A549 (cell line): Measurements from ENCODE around the gene MYO1D.

ENCODE experiments used
- CBX2 ChIP-seq: fragments of 200-600 bp; sonication (generic); IDR thresholded peaks from 2 replicates; pipeline ENCODE4 v1.6.1; 2016; ENCODE audit warnings: low read depth, mild to moderate bottlenecking, borderline replicate concordance
- CHD4 ChIP-seq: fragments of 200-600 bp; sonication (generic); IDR thresholded peaks from 2 replicates; pipeline ENCODE4 v1.6.1; 2016; ENCODE audit warnings: antibody characterized with exemption, mild to moderate bottlenecking, borderline replicate concordance
- EP300 ChIP-seq, 2 experiments: fragments of >200 bp; sonication (Bioruptor Twin); formaldehyde crosslinking; IDR thresholded peaks; 2 replicates in 1 of 2; 3 replicates in 1 of 2; pipeline ENCODE4 v1.6.1; 2016 to 2017
- FOXS1 ChIP-seq: fragments of 250-450 bp; sonication (Bioruptor Pico); IDR thresholded peaks from 2 replicates; pipeline ENCODE4 v1.5.0; 2020; ENCODE audit warnings: mild to moderate bottlenecking, moderate library complexity
- MAFK ChIP-seq: fragments of 450-650 bp; IDR thresholded peaks from 2 replicates; pipeline ENCODE4 v1.6.1; 2014; ENCODE audit not compliant: partially characterized antibody
- RCOR1 ChIP-seq: fragments of 150-350 bp; IDR thresholded peaks from 2 replicates; pipeline ENCODE4 v1.6.1; 2014; ENCODE audit warnings: antibody characterized with exemption, low read length, low read depth
- SREBF2 ChIP-seq: fragments of 450-650 bp; IDR thresholded peaks from 2 replicates; pipeline ENCODE4 v1.6.1; 2014; ENCODE audit warnings: mild to moderate bottlenecking, moderate library complexity
- TFCP2L1 ChIP-seq: fragments of 250-450 bp; sonication (Bioruptor Pico); IDR thresholded peaks from 2 replicates; pipeline ENCODE4 v1.5.0; 2021; ENCODE audit warnings: mild to moderate bottlenecking
- ZNF302 ChIP-seq: fragments of 250-450 bp; sonication (Bioruptor Pico); IDR thresholded peaks from 2 replicates; pipeline ENCODE4 v1.9.0; 2021; ENCODE audit warnings: inconsistent platforms, mild to moderate bottlenecking, moderate library complexity
- TF ChIP-seq, protein P1 (sequence below): fragments of >200 bp; sonication (Bioruptor Twin); formaldehyde crosslinking; IDR thresholded peaks from 3 replicates; pipeline ENCODE4 v1.5.1; 2016
- TF ChIP-seq, protein P2 (sequence below): IDR thresholded peaks from 2 replicates; pipeline ENCODE4 v1.6.1; 2012; ENCODE audit warnings: low read depth, borderline replicate concordance
- TF ChIP-seq, protein P3 (sequence below): IDR thresholded peaks from 2 replicates; pipeline ENCODE4 v1.6.1; 2012
- TF ChIP-seq, protein P4 (sequence below): fragments of >200 bp; sonication (Bioruptor Twin); formaldehyde crosslinking; IDR thresholded peaks from 3 replicates; pipeline ENCODE4 v1.6.1; 2016

DNA sequence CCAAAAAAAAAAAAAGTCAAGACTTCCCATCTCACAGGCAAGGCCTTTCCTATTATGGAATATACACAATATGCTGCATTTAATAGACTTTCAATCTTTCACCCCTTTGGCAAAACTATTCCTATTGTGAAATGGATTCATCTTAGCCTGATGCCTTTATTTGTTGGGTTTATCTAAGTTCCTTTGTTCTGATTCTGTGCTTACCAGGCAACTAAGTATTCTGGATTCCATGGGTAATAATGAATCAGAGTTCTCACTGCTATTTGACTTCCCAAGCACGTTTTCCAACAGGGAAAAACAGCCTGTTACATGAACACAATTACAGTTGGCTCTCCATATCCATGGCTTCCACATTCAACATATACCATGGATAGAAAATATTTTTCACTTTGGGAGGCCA is 135.5 kb downstream of the MYO1D start:
- TF ChIP-seq SREBF2 (no peak), ZNF302 (CRISPR knock-in tag) (no peak), MAFK (no peak), TFCP2L1 (CRISPR knock-in tag) (no peak), RCOR1 (no peak), FOXS1 (CRISPR knock-in tag) (no peak), CHD4 (no peak), CBX2 (no peak), EP300 (IDR thresholded peaks at IDR 0.05) (no peak)
- TF ChIP-seq, protein P1, sequence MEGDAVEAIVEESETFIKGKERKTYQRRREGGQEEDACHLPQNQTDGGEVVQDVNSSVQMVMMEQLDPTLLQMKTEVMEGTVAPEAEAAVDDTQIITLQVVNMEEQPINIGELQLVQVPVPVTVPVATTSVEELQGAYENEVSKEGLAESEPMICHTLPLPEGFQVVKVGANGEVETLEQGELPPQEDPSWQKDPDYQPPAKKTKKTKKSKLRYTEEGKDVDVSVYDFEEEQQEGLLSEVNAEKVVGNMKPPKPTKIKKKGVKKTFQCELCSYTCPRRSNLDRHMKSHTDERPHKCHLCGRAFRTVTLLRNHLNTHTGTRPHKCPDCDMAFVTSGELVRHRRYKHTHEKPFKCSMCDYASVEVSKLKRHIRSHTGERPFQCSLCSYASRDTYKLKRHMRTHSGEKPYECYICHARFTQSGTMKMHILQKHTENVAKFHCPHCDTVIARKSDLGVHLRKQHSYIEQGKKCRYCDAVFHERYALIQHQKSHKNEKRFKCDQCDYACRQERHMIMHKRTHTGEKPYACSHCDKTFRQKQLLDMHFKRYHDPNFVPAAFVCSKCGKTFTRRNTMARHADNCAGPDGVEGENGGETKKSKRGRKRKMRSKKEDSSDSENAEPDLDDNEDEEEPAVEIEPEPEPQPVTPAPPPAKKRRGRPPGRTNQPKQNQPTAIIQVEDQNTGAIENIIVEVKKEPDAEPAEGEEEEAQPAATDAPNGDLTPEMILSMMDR: no peak
- TF ChIP-seq, protein P2, sequence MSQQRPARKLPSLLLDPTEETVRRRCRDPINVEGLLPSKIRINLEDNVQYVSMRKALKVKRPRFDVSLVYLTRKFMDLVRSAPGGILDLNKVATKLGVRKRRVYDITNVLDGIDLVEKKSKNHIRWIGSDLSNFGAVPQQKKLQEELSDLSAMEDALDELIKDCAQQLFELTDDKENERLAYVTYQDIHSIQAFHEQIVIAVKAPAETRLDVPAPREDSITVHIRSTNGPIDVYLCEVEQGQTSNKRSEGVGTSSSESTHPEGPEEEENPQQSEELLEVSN: no peak
- TF ChIP-seq, protein P3, sequence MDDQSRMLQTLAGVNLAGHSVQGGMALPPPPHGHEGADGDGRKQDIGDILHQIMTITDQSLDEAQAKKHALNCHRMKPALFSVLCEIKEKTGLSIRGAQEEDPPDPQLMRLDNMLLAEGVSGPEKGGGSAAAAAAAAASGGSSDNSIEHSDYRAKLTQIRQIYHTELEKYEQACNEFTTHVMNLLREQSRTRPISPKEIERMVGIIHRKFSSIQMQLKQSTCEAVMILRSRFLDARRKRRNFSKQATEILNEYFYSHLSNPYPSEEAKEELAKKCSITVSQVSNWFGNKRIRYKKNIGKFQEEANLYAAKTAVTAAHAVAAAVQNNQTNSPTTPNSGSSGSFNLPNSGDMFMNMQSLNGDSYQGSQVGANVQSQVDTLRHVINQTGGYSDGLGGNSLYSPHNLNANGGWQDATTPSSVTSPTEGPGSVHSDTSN: no peak
- TF ChIP-seq, protein P4, sequence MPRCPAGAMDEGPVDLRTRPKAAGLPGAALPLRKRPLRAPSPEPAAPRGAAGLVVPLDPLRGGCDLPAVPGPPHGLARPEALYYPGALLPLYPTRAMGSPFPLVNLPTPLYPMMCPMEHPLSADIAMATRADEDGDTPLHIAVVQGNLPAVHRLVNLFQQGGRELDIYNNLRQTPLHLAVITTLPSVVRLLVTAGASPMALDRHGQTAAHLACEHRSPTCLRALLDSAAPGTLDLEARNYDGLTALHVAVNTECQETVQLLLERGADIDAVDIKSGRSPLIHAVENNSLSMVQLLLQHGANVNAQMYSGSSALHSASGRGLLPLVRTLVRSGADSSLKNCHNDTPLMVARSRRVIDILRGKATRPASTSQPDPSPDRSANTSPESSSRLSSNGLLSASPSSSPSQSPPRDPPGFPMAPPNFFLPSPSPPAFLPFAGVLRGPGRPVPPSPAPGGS: no peak
